HL-60 (cell line): ENCODE measurements around the gene MVB12A.

Experiments
- POLR2AphosphoS5 ChIP-seq: IDR thresholded peaks from 2 replicates; pipeline ENCODE4 v1.6.1; 2012; ENCODE audit warnings: low read depth
- TF ChIP-seq, protein P1 (sequence below): IDR thresholded peaks from 2 replicates; pipeline ENCODE4 v1.6.1; 2012; ENCODE audit warnings: low read depth; ENCODE audit not compliant: insufficient replicate concordance

DNA sequence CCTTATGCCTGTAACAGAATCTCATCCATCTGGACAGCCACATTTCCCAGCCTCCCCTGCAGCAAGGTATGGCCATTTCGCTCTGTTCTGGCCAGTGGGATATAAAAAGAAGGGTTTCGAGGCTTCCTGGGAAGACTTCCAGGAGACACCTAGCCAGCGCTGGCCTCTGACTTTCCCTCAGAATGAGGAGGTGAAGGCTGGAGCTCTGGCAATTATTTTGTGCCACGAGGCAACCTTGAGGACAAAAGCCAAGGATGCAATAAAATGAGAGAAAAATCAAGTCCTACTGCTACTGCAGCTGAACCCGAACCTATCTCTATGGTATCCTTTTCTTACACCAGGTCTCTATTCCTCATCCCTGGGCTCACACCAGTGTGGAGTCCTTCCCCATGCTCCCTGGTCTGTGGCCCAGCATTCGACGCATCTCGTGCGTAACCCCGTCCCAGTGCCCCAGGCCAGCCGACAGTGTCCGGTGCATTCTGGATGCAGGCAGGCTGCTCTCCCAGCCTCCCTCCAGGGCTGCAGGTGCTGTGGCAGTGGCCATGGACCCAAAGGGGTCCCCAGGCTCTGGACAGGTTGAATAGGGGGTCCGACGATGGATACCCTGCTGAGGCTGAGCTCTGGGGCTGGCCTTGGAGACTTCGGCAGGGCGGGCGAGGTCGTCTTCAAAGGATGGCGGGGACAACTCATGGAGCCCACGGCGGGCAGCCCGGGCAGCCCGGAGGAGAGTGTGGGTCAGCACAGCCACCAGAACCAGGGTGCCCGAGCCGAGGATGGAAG, 16.4 kb downstream of the MVB12A start:
- TF ChIP-seq, protein P1, sequence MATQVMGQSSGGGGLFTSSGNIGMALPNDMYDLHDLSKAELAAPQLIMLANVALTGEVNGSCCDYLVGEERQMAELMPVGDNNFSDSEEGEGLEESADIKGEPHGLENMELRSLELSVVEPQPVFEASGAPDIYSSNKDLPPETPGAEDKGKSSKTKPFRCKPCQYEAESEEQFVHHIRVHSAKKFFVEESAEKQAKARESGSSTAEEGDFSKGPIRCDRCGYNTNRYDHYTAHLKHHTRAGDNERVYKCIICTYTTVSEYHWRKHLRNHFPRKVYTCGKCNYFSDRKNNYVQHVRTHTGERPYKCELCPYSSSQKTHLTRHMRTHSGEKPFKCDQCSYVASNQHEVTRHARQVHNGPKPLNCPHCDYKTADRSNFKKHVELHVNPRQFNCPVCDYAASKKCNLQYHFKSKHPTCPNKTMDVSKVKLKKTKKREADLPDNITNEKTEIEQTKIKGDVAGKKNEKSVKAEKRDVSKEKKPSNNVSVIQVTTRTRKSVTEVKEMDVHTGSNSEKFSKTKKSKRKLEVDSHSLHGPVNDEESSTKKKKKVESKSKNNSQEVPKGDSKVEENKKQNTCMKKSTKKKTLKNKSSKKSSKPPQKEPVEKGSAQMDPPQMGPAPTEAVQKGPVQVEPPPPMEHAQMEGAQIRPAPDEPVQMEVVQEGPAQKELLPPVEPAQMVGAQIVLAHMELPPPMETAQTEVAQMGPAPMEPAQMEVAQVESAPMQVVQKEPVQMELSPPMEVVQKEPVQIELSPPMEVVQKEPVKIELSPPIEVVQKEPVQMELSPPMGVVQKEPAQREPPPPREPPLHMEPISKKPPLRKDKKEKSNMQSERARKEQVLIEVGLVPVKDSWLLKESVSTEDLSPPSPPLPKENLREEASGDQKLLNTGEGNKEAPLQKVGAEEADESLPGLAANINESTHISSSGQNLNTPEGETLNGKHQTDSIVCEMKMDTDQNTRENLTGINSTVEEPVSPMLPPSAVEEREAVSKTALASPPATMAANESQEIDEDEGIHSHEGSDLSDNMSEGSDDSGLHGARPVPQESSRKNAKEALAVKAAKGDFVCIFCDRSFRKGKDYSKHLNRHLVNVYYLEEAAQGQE: no peak
- TF ChIP-seq POLR2AphosphoS5: no peak
